Stimulated activated CD4-positive, alpha-beta T cell treated with anti-CD3 and anti-CD28 coated beads, Interleukin-2, amount 100 ng/mL, for 48 hours (primary cell): ENCODE measurements around the gene MUC12.
A peak's percentile ranks its signal among the peaks of the same experiment; 100 is the strongest.
"Not testable (repeated sequence)": the region's sequence is repeated elsewhere in the genome, so short reads cannot be mapped to it uniquely, and the experiment has no call there.

Source experiments
- DNase-seq, 2 donors: peaks; one replicate each; pipeline ENCODE4 v3.0.0-alpha.2; 2020

The MUC12 gene

GRCh38 chr7:100957832-100958421 lies 11.4 kb upstream of the MUC12 start:
- no peak for DNase-seq

- DNase-seq, result no peak
Observed at GRCh38 chr7:100959894-100960293, 9.5 kb upstream of the MUC12 start.

- DNase-seq, result no peak
Observed at GRCh38 chr7:100962537-100962936, 6.8 kb upstream of the MUC12 start.

DNA sequence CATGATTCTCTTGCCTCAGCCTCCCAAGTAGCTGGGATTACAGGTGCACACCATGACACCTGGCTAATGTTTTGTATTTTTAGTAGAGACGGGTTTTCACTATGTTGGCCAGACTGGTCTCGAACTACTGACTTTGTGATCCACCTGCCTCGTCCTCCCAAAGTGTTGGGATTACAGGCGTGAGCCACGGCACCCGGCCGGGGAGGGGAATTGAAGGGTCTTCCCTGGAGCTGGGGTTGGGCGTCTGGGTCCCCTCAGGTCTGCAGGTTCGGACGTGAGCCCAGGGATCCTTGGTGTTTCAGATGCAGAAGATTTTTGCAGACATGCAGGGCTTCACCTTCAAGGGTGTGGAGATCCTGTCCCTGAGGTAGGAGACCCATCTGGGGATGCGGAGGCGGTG lies 6.0 kb upstream of the MUC12 start:
- DNase-seq, result no peak

DNA sequence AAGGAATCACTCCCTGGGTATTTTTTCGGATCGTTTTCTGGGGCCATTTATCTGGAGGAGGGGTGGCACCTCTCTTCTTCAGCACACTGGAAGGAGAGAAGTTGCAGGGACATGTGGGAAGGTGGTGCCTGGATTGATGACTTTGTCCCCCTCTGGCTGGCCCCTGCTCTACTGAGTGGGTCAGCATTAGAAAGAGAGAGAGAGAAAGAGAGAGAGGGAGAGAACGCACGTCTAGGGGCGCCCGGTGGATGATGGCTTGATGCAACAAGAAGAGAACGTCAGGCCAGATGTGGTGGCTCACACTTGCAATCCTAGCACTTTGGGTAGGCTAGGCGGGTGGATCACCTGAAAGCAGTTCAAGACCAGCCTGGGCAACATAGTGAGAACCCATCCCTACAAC lies 5.5 kb upstream of the MUC12 start:
- DNase-seq, result no peak

- no peak for DNase-seq
Observed at GRCh38 chr7:100964630-100965029, 4.7 kb upstream of the MUC12 start.

DNA sequence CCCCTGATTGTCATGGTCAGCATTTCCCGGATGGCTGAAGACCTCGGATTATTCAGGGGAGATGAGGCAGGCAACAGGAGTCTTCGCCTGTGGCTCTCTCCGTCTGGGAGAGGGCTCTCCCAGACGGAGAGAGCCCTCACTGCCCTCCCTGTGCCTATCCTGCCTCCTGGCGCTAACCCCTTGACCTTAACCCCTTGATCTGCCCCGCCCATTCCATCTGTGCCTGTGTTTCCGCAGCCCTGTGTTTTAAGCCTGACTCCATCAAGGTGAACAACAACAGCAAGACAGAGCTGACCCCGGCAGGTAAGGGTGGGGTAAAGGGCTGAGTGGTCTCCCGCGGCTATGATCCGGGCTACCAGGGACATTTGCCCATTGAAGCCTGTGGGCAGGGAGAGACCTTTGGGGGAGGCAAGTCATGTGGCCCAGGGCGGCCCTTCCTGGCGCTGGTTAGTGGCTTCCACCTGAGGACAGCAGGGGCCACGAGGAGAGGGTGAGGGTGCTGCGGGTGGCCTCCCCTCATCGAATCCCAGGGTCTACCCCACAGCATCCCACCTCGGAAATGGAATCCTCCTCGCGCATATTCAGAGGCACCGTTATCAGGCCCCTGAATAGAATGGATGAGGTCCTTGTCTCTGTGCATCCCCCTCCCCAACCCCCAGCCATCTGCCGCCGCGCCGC lies 4.2 kb upstream of the MUC12 start:
- DNase-seq, result no peak

GRCh38 chr7:100965723-100966541 lies 3.4 kb upstream of the MUC12 start:
- DNase-seq, result peak; percentile 82 to 88

DNA sequence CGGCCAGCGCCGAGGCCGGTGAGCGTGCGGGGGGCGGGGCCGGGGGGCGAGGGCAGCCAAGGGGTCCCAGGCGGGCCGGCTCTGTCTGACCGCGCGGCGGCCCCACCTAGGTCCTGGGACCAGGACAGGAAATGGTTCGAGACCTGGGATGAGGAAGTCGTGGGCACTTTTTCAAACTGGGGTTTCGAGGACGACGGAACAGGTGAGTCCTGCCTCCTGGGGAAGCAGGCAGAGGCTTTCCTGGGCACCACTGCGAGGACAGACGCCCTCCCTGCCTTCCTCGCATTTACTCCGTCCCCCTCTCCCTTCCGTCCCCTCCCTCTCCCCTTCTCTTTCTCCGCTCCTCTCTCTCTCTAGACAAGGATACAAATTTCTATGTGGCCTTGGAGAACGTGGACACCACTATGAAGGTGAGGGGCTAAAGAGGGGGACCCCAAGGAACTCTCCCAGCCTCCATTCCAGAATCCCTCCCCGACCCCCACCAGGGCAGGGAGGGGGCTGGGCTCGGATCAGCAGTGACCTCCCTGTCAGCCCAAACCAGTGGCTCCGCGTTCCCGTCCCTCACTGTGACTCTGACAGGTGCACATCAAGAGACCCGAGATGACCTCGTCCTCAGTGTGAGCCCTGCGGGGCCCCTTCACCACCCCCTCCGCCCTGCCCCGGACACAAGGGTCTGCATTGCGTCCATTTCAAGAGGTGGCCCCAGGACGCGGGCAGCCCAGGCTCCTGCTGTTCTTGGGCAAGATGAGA lies 2.6 kb upstream of the MUC12 start:
- no peak for DNase-seq

- DNase-seq, result no peak
Observed at GRCh38 chr7:100967292-100967863, 2.0 kb upstream of the MUC12 start.

DNA sequence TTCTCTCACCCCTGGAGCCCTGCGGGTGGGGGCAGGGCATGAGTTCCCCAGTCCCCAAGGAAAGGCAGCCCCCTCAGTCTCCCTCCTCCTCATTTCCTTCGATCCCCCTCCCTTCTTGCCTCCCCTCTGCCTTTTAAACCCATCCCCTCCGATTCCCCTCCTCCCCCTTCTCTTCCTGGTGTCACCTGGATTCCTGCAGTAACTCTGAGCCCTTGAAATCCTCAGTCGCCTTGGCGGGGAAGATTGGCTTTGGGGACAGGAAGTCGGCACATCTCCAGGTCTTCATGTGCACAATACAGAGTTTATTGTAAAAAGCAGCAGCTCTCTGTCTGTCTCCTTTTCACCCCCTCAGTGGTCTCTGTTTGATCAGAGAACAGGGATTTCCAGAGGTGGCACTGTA lies 1.3 kb upstream of the MUC12 start:
- DNase-seq, result no peak

DNA sequence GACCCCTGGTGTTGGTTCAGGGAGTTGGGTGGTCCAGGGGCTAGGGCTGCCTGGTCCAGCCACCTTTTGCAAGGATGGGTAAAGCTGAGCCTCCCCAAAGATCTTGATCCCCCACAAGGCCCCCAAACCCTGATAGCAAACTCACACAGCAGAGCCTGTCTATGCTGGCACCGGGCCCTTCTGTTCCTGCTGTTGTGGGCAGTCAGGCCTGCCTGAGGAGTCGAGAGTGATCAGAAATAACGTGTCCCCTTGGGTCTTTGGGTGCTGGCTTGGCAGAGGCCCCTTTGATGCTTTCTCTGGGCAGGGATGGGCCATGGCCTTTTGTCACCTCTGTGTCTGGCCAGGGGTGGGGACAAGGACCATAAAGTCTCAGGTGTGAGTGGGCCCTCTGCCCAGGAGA lies 715 bp upstream of the MUC12 start:
- no peak for DNase-seq

DNA sequence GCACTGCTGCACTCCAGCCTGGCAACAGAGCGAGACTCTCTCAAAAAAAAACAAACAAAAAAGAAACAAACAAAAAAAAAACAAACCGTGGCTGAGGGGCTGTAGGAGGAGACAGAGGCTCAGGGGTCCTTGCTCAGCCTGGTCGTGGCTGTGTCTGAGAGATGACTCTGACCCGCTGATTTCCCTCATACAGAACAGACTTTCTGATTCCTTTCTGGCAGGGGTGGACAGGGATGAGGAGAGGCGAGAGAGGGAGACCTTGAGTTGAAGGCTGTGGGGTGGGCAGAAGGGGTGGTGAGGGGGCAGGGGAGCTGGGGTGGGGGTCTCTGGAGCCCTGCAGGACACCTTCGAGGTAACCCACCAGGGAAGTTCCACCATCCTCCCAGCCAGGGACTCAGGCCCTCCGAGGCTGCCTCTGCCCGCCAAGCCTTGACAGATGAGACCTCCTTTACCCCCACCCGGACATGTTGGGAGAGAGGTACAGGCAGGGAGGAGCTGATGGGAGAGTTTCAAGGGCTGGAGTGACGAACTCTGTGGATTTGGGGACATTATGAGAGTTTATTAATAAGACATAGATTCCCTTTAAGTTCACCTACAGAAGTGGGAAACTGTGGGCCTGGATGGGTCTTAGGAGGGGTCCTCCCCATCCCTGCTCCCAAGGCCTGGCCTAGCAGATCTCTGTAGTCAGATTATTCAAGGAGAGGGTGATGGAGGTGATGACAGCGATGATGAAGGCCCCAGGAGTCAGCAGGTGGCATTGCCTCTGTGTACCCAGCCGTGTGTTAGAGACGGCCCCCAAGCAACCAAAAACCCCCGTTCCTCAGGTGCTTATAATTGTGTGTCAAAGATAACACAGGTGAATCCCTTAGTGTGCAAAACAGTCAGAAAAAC lies 2.0 kb downstream of the MUC12 start:
- no peak for DNase-seq

DNA sequence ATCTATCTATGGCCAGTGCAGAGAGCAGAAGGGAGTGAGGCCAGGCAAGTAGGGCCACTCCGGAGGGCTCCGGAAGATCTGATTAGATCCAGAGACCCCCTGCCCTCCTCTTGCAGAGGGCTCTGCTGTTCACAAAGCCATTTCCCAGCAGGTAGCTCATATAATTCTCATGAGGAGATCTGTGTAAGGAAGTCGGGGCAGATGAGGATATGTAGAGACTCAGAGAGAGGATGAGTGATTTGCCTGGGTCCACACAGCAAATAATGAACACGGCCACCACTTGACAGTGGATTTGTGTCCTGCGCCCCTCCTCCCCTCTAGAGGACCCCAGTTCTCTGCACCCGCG lies 2.6 kb downstream of the MUC12 start:
- no peak for DNase-seq

- DNase-seq, result no peak
Observed at GRCh38 chr7:100974021-100974420, 4.7 kb downstream of the MUC12 start.

DNA sequence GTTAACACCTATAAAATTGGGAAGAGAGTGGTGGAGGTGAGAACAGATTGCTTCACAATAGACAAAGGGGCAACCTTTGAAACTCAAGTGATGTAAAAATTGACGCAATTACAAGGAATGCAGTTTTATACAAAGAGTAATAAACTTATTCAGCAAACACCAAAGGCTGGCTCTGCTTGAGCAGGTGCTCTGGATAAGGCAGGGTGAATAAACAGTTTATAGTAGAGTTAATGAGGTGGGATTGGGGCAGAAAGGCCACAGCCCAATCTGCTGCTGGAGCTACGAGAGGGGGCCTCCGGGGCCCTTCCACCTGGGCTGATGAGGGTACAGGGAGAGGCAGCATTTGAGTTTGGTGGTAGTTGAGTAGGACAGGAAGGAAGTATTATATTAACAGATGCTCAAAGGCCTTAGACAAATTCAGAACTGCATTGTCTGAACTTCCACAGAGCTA lies 6.0 kb downstream of the MUC12 start:
- DNase-seq, result no peak

DNA sequence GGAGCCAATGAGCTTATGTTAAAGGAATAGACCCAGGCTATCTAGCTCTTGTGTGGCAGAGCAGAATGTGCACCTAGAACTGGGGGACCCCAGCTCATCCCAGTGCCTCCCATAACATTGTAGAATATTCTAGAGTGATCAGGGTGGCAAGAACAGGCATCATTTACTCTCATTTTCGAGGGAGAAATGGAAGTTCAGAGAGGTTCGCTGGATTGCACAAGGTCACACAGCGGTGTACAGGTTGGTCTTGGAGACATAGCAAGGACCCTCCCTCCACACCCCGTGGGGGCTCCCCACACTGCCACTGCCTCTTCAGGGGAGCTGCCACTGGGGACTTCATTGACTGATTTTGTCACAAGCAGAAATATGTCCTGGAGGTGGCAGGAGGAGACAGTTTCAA lies 8.9 kb downstream of the MUC12 start:
- no peak for DNase-seq

DNA sequence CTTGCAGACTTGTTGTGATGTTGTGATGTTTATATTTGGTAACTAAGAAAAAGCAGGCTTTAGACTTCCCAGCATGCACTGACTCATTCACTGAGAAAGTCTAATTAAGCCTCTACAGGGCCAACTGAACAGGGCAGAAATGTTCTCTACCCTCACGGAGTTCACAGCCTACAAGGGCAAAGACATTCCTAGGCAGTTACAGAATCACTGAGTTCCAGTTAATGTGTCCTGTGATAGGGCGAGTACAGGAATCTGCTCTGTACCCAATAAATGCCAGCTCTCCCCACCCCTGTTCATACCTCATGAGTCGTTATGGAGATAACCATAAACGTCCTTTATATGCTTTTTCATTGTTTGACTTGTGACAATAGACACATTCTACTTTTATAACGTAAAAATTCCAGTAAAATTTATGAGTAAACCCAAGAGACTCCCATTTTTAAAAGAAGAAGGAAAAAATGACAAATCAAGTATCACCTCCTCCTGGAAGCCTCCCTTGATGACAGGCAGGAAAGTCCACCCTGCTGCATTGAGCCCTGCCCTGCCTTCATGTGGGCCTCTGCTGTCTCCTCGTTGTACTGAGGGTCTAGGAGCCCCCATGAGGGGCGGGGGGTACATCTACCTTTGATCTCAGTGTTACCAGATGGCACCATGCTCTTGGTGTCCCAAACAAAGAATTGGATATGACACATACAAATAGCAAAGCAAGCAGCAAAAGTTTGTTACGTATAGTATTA lies 14.3 kb downstream of the MUC12 start:
- DNase-seq, result no peak

GRCh38 chr7:100984241-100984918 lies 15.0 kb downstream of the MUC12 start:
- DNase-seq, result not testable (repeated sequence)

GRCh38 chr7:100985033-100985797 lies 15.8 kb downstream of the MUC12 start:
- DNase-seq, result not testable (repeated sequence)
